IgD-negative memory B cell (primary cell): ENCODE data around the gene FMOD. TPM values are rescaled to one million over a fixed set of nuclear protein-coding genes. Genes with fewer than 3 reads are reported as not detected.

Source experiments
- H3K27ac Mint-ChIP-seq, 3 donors: one replicate each; pipeline ENCODE4 v1.8.0; 2020 to 2022; ENCODE audit warnings: mild to moderate bottlenecking in 3 of 3, mixed read lengths in 3 of 3, moderate library complexity in 1 of 3
- H3K27me3 Mint-ChIP-seq: one replicate; pipeline ENCODE4 v1.8.0; 2021; ENCODE audit warnings: mixed read lengths
- H3K36me3 Mint-ChIP-seq: one replicate; pipeline ENCODE4 v1.8.0; 2020; ENCODE audit warnings: mild to moderate bottlenecking, mixed read lengths
- H3K4me1 Mint-ChIP-seq, 3 donors: one replicate each; pipeline ENCODE4 v1.8.0; 2020 to 2022; ENCODE audit warnings: mixed read lengths in 3 of 3, mild to moderate bottlenecking in 1 of 3
- H3K4me3 Mint-ChIP-seq, 4 donors: one replicate each; pipeline ENCODE4 v1.8.0; 2020 to 2022; ENCODE audit warnings: mild to moderate bottlenecking in 4 of 4, mixed read lengths in 4 of 4, moderate library complexity in 3 of 4
- H3K9me3 Mint-ChIP-seq, 3 donors: one replicate each; pipeline ENCODE4 v1.8.0; 2020 to 2021; ENCODE audit warnings: mixed read lengths in 3 of 3, mild to moderate bottlenecking in 1 of 3
- polyA plus RNA-seq: library from polyadenylated mRNA; unstranded; fragments of 300-500 nt; fragmentation: Illumina TruSeq; gene quantifications from one replicate; pipeline ENCODE4 v1.2.3, GENCODE V29; 2021

Gene FMOD
- 0.28 TPM for polyA plus RNA-seq

- peaks cover 0 to 2% (median 0%) of the 10 kb centered on the region in 3 donors for H3K9me3 Mint-ChIP-seq
- H3K36me3 Mint-ChIP-seq: no peaks in the 10 kb centered on the region
- peaks cover 0 to 4% (median 2%) of the 10 kb centered on the region in 3 donors for H3K4me1 Mint-ChIP-seq
- H3K4me3 Mint-ChIP-seq: peak within 1 kb of the TSS in 2 of 4 donors; percentile 8 to 23
- peaks cover 40% of the 10 kb centered on the region for H3K27me3 Mint-ChIP-seq
- H3K27ac Mint-ChIP-seq: peak within 1 kb of the TSS in 1 of 3 donors; percentile 58
Observed at GRCh38 chr1:203351037-203351625, at the start of gene FMOD. Gene FMOD, minus strand, starts transcription at chr1:203351122. Its CDS starts 2,852 bp downstream, at chr1:203348270.

GRCh38 chr1:203396595-203397194, 45.8 kb upstream of the FMOD start:
- H3K9me3 Mint-ChIP-seq: peaks cover 0 to 4% (median 0%) of the 10 kb centered on the region in 3 donors
- H3K4me1 Mint-ChIP-seq: no peaks in the 10 kb centered on the region
- no peaks in the 10 kb centered on the region for H3K36me3 Mint-ChIP-seq
- no peak overlapping the region for H3K27ac Mint-ChIP-seq
- no peak overlapping the region for H3K4me3 Mint-ChIP-seq
- peaks cover 23% of the 10 kb centered on the region for H3K27me3 Mint-ChIP-seq

GRCh38 chr1:203395751-203396150, 44.8 kb upstream of the FMOD start:
- no peaks in the 10 kb centered on the region for H3K36me3 Mint-ChIP-seq
- H3K4me1 Mint-ChIP-seq: no peaks in the 10 kb centered on the region
- no peak overlapping the region for H3K27ac Mint-ChIP-seq
- H3K27me3 Mint-ChIP-seq: peaks cover 23% of the 10 kb centered on the region
- no peak overlapping the region for H3K4me3 Mint-ChIP-seq
- H3K9me3 Mint-ChIP-seq: peaks cover 0 to 4% (median 0%) of the 10 kb centered on the region in 3 donors

GRCh38 chr1:203390298-203390697, 39.4 kb upstream of the FMOD start:
- Mint-ChIP-seq H3K27me3 (peaks cover 8% of the 10 kb centered on the region), H3K27ac (no peak overlapping the region), H3K9me3 (peaks cover 0 to 4% (median 0%) of the 10 kb centered on the region in 3 donors), H3K4me3 (no peak overlapping the region), H3K4me1 (no peaks in the 10 kb centered on the region), H3K36me3 (peaks cover 2% of the 10 kb centered on the region)

GRCh38 chr1:203388683-203389082, 37.8 kb upstream of the FMOD start:
- H3K4me3 Mint-ChIP-seq: no peak overlapping the region
- peaks cover 6% of the 10 kb centered on the region for H3K27me3 Mint-ChIP-seq
- peaks cover 0 to 4% (median 0%) of the 10 kb centered on the region in 3 donors for H3K9me3 Mint-ChIP-seq
- H3K27ac Mint-ChIP-seq: no peak overlapping the region
- H3K4me1 Mint-ChIP-seq: peaks cover 0 to 9% (median 0%) of the 10 kb centered on the region in 3 donors
- peaks cover 2% of the 10 kb centered on the region for H3K36me3 Mint-ChIP-seq

GRCh38 chr1:203382026-203382425, 31.1 kb upstream of the FMOD start:
- no peaks in the 10 kb centered on the region for H3K9me3 Mint-ChIP-seq
- H3K27ac Mint-ChIP-seq: peak overlapping the region; percentile 71 to 88 (median 74)
- no peaks in the 10 kb centered on the region for H3K36me3 Mint-ChIP-seq
- H3K4me1 Mint-ChIP-seq: peaks cover 18 to 39% (median 29%) of the 10 kb centered on the region in 3 donors
- H3K27me3 Mint-ChIP-seq: no peaks in the 10 kb centered on the region
- peak overlapping the region in 1 of 4 donors; percentile 23 for H3K4me3 Mint-ChIP-seq

GRCh38 chr1:203381151-203381751, 30.3 kb upstream of the FMOD start:
- Mint-ChIP-seq H3K27me3 (no peaks in the 10 kb centered on the region), H3K36me3 (no peaks in the 10 kb centered on the region), H3K27ac (peak overlapping the region; percentile 74 to 89 (median 88)), H3K4me1 (peaks cover 20 to 43% (median 29%) of the 10 kb centered on the region in 3 donors), H3K4me3 (peak overlapping the region; percentile 13 to 82 (median 54)), H3K9me3 (no peaks in the 10 kb centered on the region)

GRCh38 chr1:203380420-203381150, 29.7 kb upstream of the FMOD start:
- peak overlapping the region; percentile 74 to 89 (median 88) for H3K27ac Mint-ChIP-seq
- H3K4me1 Mint-ChIP-seq: peaks cover 20 to 43% (median 29%) of the 10 kb centered on the region in 3 donors
- no peaks in the 10 kb centered on the region for H3K9me3 Mint-ChIP-seq
- no peaks in the 10 kb centered on the region for H3K27me3 Mint-ChIP-seq
- H3K4me3 Mint-ChIP-seq: peak overlapping the region; percentile 13 to 82 (median 54)
- H3K36me3 Mint-ChIP-seq: no peaks in the 10 kb centered on the region

GRCh38 chr1:203379825-203380224, 28.9 kb upstream of the FMOD start:
- Mint-ChIP-seq H3K4me1 (peaks cover 20 to 48% (median 30%) of the 10 kb centered on the region in 3 donors), H3K27me3 (no peaks in the 10 kb centered on the region), H3K9me3 (no peaks in the 10 kb centered on the region), H3K4me3 (peak overlapping the region in 2 of 4 donors; percentile 36 to 53), H3K36me3 (no peaks in the 10 kb centered on the region), H3K27ac (peak overlapping the region in 1 of 3 donors; percentile 89)

GRCh38 chr1:203378556-203379245, 27.8 kb upstream of the FMOD start:
- Mint-ChIP-seq H3K27me3 (no peaks in the 10 kb centered on the region), H3K4me3 (peak overlapping the region in 1 of 4 donors; percentile 11), H3K4me1 (peaks cover 20 to 40% (median 30%) of the 10 kb centered on the region in 3 donors), H3K9me3 (no peaks in the 10 kb centered on the region), H3K27ac (no peak overlapping the region), H3K36me3 (no peaks in the 10 kb centered on the region)

- Mint-ChIP-seq H3K4me3 (no peak overlapping the region), H3K9me3 (no peaks in the 10 kb centered on the region), H3K36me3 (no peaks in the 10 kb centered on the region), H3K4me1 (peaks cover 3 to 15% (median 4%) of the 10 kb centered on the region in 3 donors), H3K27ac (no peak overlapping the region), H3K27me3 (peaks cover 1% of the 10 kb centered on the region)
Observed at GRCh38 chr1:203373991-203374390, 23.1 kb upstream of the FMOD start.

- Mint-ChIP-seq H3K4me3 (no peak overlapping the region), H3K27ac (no peak overlapping the region), H3K36me3 (no peaks in the 10 kb centered on the region), H3K4me1 (peaks cover 2 to 15% (median 3%) of the 10 kb centered on the region in 3 donors), H3K27me3 (peaks cover 3% of the 10 kb centered on the region), H3K9me3 (no peaks in the 10 kb centered on the region)
Observed at GRCh38 chr1:203373002-203373401, 22.1 kb upstream of the FMOD start.

- H3K9me3 Mint-ChIP-seq: no peaks in the 10 kb centered on the region
- no peak overlapping the region for H3K4me3 Mint-ChIP-seq
- peaks cover 2 to 6% (median 2%) of the 10 kb centered on the region in 3 donors for H3K4me1 Mint-ChIP-seq
- no peak overlapping the region for H3K27ac Mint-ChIP-seq
- H3K27me3 Mint-ChIP-seq: peaks cover 3% of the 10 kb centered on the region
- H3K36me3 Mint-ChIP-seq: peaks cover 4% of the 10 kb centered on the region
Observed at GRCh38 chr1:203371288-203371687, 20.4 kb upstream of the FMOD start.

GRCh38 chr1:203369666-203370065, 18.7 kb upstream of the FMOD start:
- Mint-ChIP-seq H3K36me3 (peaks cover 4% of the 10 kb centered on the region), H3K9me3 (no peaks in the 10 kb centered on the region), H3K27me3 (peaks cover 3% of the 10 kb centered on the region), H3K4me1 (peaks cover 0 to 2% (median 0%) of the 10 kb centered on the region in 3 donors), H3K4me3 (no peak overlapping the region), H3K27ac (peak overlapping the region in 1 of 3 donors; percentile 81)
